Peyer's patch (tissue), 4 donors: ENCODE data around the gene PON3.

ENCODE experiments used
- POLR2A ChIP-seq, 2 donors: fragments of 450-650 bp; IDR thresholded peaks; one replicate each; pipeline ENCODE4 v1.5.1; 2017; ENCODE audit warnings: antibody characterized with exemption in 2 of 2, mild to moderate bottlenecking in 2 of 2, moderate library complexity in 2 of 2
- TF ChIP-seq, protein P1 (sequence below), 6 experiments: fragments of 450-650 bp in 4 of 6; fragments of 200-600 bp in 2 of 6; sonication (generic) in 1 of 6; IDR thresholded peaks; one replicate each; pipeline ENCODE4 v1.5.1; 2017 to 2019; ENCODE audit warnings: antibody characterized with exemption in 6 of 6, mild to moderate bottlenecking in 3 of 6, moderate library complexity in 1 of 6

DNA sequence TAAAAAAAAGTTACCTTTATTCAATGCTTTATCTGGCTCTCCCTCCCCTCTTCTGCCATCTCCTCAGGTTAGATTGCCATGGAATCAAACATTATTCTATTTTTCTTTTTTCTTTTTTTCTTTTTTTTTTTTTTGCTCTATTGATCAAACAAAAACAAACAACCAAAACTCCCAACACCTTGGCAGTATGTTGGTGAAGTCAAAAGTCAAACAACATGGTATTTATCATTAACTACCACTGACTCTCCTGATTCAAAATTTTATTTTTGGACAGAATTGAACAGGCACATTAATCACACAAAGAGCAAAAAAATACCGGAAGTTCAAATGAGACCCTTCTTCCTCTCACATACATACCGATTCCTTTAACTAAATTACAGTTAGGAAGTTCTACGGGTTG is 78.2 kb downstream of the PON3 start:
- TF ChIP-seq, protein P1, sequence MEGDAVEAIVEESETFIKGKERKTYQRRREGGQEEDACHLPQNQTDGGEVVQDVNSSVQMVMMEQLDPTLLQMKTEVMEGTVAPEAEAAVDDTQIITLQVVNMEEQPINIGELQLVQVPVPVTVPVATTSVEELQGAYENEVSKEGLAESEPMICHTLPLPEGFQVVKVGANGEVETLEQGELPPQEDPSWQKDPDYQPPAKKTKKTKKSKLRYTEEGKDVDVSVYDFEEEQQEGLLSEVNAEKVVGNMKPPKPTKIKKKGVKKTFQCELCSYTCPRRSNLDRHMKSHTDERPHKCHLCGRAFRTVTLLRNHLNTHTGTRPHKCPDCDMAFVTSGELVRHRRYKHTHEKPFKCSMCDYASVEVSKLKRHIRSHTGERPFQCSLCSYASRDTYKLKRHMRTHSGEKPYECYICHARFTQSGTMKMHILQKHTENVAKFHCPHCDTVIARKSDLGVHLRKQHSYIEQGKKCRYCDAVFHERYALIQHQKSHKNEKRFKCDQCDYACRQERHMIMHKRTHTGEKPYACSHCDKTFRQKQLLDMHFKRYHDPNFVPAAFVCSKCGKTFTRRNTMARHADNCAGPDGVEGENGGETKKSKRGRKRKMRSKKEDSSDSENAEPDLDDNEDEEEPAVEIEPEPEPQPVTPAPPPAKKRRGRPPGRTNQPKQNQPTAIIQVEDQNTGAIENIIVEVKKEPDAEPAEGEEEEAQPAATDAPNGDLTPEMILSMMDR (IDR thresholded peaks at IDR 0.05) = no peak
- TF ChIP-seq POLR2A (IDR thresholded peaks at IDR 0.05) = no peak
